Colonic mucosa (tissue), 4 donors: ENCODE data around the gene APBB2. TPM values are rescaled to one million over a fixed set of nuclear protein-coding genes. Genes with fewer than 3 reads are reported as not detected.

Experiments used
- DNase-seq: peaks from one replicate; pipeline ENCODE4 v3.0.0-alpha.2; 2020
- H3K27ac ChIP-seq: fragments of 200-600 bp; one replicate; pipeline ENCODE4 v1.8.0; 2021
- H3K27me3 ChIP-seq: fragments of 200-600 bp; one replicate; pipeline ENCODE4 v1.8.0; 2021
- H3K36me3 ChIP-seq: fragments of 200-600 bp; one replicate; pipeline ENCODE4 v1.8.0; 2021
- H3K4me1 ChIP-seq: fragments of 200-600 bp; one replicate; pipeline ENCODE4 v1.8.0; 2021; ENCODE audit warnings: mild to moderate bottlenecking
- H3K4me3 ChIP-seq: fragments of 200-600 bp; one replicate; pipeline ENCODE4 v1.8.0; 2021
- H3K9ac ChIP-seq, 2 donors: one replicate each; pipeline ENCODE4 v1.7.0; 2013; ENCODE audit warnings: control low read depth in 2 of 2, low read depth in 2 of 2, low read length in 2 of 2
- H3K9me3 ChIP-seq: fragments of 200-600 bp; one replicate; pipeline ENCODE4 v1.8.0; 2021
- CTCF ChIP-seq: fragments of 200-600 bp; IDR thresholded peaks from one replicate; pipeline ENCODE4 v1.8.0; 2022; ENCODE audit warnings: antibody characterized with exemption, mild to moderate bottlenecking
- intact Hi-C: fragments of 100-400 bp; cut with DNase I; formaldehyde crosslinking; loops from one replicate; pipeline ENCODE4 v1.14.1; 2022
- total RNA-seq, 2 donors: library from RNA; stranded (reverse); fragmentation: NEBNext Ultra II Directional in 1 of 2; extraction: Animal tissue kit (Norgen Biotek cat#: 25700) in 1 of 2; gene quantifications; one replicate each; pipeline ENCODE4 v1.2.1, GENCODE V29; 2021
- donor health status: healthy.
- donor health status: DM: no; HTN: no; CAD: no.
- donor health status: DM: no; HTN: no; CAD: no.

The APBB2 gene
- total RNA-seq, 2 donors from 2014 or later, result 22.8 to 27.5 TPM

GRCh38 chr4:41236508-41236907 lies 22.2 kb upstream of the APBB2 start:
- Histone ChIP-seq H3K4me1 (no peaks in the 10 kb centered on the region), H3K9me3 (no peaks in the 10 kb centered on the region), H3K4me3 (no peak overlapping the region), H3K9ac (no peak overlapping the region), H3K36me3 (no peaks in the 10 kb centered on the region), H3K27me3 (no peaks in the 10 kb centered on the region), H3K27ac (no peak overlapping the region)
- intact Hi-C loops, result no loop called here
- DNase-seq, result no peak
- no peak for TF ChIP-seq CTCF

- no peaks in the 10 kb centered on the region for H3K27me3 ChIP-seq
Measured at GRCh38 chr4:41236032-41236431, 21.7 kb upstream of the APBB2 start.

GRCh38 chr4:41232856-41233255 lies 18.5 kb upstream of the APBB2 start:
- Histone ChIP-seq H3K4me3 (no peak overlapping the region), H3K9ac (no peak overlapping the region), H3K9me3 (no peaks in the 10 kb centered on the region), H3K27me3 (no peaks in the 10 kb centered on the region), H3K27ac (no peak overlapping the region), H3K36me3 (no peaks in the 10 kb centered on the region), H3K4me1 (no peaks in the 10 kb centered on the region)
- intact Hi-C loops, result no loop called here
- no peak for DNase-seq
- no peak for TF ChIP-seq CTCF

More at GRCh38 chr4:41236032-41236431, 21.7 kb upstream of the APBB2 start:
- no peak overlapping the region for H3K27ac ChIP-seq
- TF ChIP-seq CTCF, result no peak
- intact Hi-C loops, result no loop called here
- H3K36me3 ChIP-seq, result no peaks in the 10 kb centered on the region
- no peaks in the 10 kb centered on the region for H3K4me1 ChIP-seq
- no peaks in the 10 kb centered on the region for H3K9me3 ChIP-seq
- DNase-seq, result no peak
- H3K4me3 ChIP-seq, result no peak overlapping the region
- H3K9ac ChIP-seq, result no peak overlapping the region

GRCh38 chr4:41232406-41232805 lies 18.1 kb upstream of the APBB2 start:
- no peak overlapping the region for H3K9ac ChIP-seq
- H3K9me3 ChIP-seq, result no peaks in the 10 kb centered on the region
- no peak for TF ChIP-seq CTCF
- H3K4me1 ChIP-seq, result no peaks in the 10 kb centered on the region
- H3K4me3 ChIP-seq, result no peak overlapping the region
- no peaks in the 10 kb centered on the region for H3K27me3 ChIP-seq
- H3K27ac ChIP-seq, result no peak overlapping the region
- H3K36me3 ChIP-seq, result no peaks in the 10 kb centered on the region
- intact Hi-C loops, result no loop called here
- no peak for DNase-seq

- H3K9me3 ChIP-seq, result no peaks in the 10 kb centered on the region
Measured at GRCh38 chr4:41227902-41228301, 13.6 kb upstream of the APBB2 start.

More at GRCh38 chr4:41227902-41228301, 13.6 kb upstream of the APBB2 start:
- intact Hi-C loops, result no loop called here
- Histone ChIP-seq H3K9ac (no peak overlapping the region), H3K4me3 (no peak overlapping the region), H3K27me3 (no peaks in the 10 kb centered on the region), H3K4me1 (no peaks in the 10 kb centered on the region), H3K27ac (no peak overlapping the region), H3K36me3 (no peaks in the 10 kb centered on the region)
- DNase-seq, result no peak
- no peak for TF ChIP-seq CTCF
